Left kidney (tissue), 8 donors: ENCODE data around the gene CD72. TPM values are rescaled to one million over a fixed set of nuclear protein-coding genes. Genes with fewer than 3 reads are reported as not detected.

ENCODE experiments used
- DNase-seq: peaks from one replicate; pipeline ENCODE4 v3.0.0-alpha.2; 2013
- long read RNA-seq, 8 donors: transcript quantifications; one replicate each; lab custom pipeline, GENCODE V29; 2026
- polyA plus RNA-seq: library from polyadenylated mRNA; unstranded; fragments of 120-200 nt; gene quantifications from one replicate; pipeline ENCODE4 v1.2.1, GENCODE V29; 2013; ENCODE audit not compliant: insufficient read length

CD72 gene, protein sequence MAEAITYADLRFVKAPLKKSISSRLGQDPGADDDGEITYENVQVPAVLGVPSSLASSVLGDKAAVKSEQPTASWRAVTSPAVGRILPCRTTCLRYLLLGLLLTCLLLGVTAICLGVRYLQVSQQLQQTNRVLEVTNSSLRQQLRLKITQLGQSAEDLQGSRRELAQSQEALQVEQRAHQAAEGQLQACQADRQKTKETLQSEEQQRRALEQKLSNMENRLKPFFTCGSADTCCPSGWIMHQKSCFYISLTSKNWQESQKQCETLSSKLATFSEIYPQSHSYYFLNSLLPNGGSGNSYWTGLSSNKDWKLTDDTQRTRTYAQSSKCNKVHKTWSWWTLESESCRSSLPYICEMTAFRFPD
- polyA plus RNA-seq = 3.6 TPM
- long read RNA-seq, donor 1 = 0 reads
- long read RNA-seq, donor 2 = 0 reads
- long read RNA-seq, donor 3 = 0 reads
- long read RNA-seq, donor 4 = 0 reads
- long read RNA-seq, donor 5 = 0 reads
- long read RNA-seq, donor 6, partial matches to known transcripts = 49 of 67 reads
- long read RNA-seq, donor 6, other reads (novel, unspliced or antisense) = 17 of 67 reads
- long read RNA-seq, donor 7 = 0 reads
- long read RNA-seq, donor 8 = 0 reads

DNA sequence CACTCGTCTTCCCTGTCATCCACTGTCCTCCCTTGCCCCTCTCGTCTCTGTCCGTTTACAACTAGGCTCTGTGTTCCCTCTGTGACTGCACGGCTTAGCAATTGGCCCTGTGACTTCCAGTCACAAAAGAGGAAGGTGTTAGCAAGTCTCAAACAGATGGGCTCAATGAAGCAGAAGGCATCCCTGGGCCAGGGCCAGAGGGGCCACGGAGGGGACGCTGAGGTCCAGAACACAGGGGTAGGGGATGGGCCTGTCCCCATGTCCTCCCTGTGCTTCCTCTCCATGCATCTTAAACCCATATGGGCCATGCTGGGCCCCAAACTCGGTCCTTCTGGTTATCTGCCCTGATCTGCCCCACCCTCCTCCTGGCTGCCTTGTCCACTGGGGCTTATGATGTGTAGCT is at the start of gene CD72:
Gene CD72, minus strand, starts transcription at position 89 of the 403 bp plus-strand sequence. CDS start 110 bp downstream, outside the sequence.
- DNase-seq = no peak

DNA sequence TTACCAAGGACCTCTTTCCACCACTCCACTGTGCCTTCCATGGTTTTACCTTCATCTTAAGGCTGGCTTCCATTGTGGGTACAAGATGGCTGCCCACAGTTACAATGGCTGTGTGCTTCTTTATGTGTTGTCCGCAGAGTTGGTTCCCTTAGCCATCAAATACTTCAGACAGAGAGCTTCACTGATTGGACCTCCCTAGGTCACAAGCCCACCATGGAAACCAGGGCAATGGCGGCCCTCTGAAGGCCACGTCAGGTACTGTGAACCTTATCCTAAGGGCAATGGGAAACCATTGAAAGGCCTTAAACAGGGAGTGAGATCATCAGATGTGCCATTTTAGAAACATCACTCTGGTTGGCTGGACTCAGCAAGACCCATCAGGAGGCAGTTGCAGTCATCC is 49.7 kb upstream of the CD72 start:
- DNase-seq = no peak

DNA sequence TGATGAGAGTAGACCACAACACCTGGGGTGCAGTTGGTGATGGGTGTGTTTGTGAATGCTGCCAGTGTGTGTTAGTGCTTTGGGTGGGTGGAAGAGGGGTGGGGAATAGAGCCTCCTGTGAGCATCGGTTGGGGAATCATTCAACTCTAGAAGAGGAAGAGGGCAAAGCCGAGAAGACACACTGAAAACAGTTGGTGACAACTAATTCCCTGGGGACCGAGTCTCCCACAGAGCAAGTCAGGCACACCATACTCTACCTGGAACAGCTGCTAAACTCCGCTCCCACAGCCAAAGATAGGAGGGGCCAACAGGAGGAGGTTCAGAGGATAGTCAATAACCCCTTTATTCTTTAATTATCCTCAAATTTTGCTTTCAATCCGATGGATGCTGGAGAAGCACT is 48.3 kb upstream of the CD72 start:
- DNase-seq = no peak

DNA sequence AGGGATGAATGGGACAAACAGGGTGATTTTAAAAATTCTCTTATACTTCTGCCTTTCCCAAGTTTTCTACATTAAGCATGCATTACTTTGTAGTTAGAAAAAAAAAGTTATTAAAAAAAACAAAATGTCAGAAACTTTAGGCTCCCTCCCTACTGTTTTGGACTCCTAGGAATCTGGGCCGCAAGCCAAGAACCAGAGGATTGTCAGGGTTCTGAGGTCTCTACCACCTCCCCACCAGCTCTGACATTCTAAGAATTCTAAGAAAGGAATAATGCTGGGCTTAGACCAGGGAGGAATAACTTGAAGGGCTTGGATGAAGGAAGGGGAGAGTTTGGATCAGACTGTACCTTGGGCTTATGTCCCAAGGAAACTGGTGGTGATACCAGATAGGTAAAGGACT is 47.8 kb upstream of the CD72 start:
- no peak for DNase-seq

DNA sequence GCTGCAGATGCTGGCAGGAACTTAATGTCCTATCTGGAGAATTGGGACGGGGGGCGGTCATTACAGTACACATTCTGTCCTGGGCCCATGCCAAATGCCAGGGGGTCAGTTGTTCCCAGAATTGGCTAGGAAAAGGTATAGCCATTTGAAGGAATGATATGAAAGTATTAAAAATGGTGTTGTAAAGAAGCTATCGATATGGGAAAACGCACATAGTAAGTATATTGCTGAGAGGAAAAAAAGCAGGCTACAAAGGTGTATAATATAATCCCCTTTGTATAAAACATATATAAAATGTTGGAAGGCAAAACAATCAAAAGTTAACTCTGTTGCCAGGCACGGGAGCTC is 47.2 kb upstream of the CD72 start:
- no peak for DNase-seq

DNA sequence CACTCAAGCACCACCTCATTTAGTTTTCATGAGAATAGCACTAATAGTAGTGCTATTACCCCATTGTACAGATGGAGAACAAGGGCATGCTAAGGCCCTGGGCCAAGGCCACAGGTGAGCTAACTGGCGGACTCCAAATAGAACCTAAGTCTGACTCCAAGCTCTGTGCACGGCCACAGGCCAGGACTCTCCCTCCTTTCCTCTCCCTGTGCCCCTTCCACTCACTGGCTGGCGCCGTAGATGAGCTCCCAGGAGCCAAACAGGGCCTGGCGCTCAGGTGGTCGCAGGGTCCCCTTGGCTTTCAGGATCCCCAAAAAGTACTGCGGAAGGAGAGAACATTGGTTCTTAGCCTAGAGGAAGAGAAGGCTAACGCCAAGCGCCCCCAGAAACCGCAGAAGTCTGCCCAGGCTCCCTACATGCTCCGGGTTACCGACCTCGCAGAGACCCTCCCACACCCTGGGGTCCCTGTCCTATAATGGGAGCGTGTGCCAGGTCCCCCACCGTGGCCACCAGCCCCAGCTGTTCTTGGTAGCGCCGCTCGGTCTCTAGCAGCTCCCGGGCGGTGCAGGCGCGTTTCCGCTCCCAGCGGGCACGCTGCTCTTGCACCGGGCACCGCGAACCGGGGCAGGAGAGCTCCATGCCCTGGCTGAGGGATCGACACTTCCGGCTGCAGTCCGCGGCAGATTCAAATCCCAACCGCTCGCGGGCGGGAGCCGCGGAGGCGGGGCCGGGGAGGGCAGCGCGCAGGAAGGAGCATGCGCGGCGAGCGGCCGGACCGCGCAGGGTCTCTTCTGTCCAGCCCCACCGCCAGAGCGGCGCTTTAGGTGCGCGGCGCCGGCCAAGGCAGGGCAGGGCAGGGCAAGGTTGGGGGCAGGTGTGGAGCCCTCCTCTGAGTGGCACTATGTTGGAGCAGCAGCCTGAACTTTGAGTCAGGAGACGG is 46.6 kb upstream of the CD72 start, which contains the start of gene ARHGEF39:
Gene ARHGEF39, minus strand, starts transcription at position 665 of the 940 bp plus-strand sequence. Its CDS starts 26 bp downstream, at position 639.
- DNase-seq = peak; percentile 83

DNA sequence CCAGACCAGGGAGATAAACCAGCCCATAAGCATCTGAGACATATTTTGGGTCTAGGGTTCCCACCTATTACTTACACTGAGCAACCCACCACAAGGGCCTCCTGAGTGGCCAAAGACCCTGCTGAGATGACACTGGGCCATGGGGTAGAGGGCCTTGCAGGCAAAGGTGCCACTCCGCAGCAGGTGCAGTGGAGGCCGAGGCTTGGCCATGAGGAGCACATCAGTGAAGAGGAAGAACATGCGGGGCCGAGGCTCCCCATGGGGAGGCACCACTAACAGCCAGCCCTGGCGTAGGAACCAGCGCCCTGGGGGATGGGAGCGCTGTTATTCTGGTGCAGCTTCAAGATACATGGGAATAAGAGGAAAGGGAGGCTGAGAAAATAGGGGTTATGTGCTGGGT is 44.2 kb upstream of the CD72 start:
- no peak for DNase-seq

DNA sequence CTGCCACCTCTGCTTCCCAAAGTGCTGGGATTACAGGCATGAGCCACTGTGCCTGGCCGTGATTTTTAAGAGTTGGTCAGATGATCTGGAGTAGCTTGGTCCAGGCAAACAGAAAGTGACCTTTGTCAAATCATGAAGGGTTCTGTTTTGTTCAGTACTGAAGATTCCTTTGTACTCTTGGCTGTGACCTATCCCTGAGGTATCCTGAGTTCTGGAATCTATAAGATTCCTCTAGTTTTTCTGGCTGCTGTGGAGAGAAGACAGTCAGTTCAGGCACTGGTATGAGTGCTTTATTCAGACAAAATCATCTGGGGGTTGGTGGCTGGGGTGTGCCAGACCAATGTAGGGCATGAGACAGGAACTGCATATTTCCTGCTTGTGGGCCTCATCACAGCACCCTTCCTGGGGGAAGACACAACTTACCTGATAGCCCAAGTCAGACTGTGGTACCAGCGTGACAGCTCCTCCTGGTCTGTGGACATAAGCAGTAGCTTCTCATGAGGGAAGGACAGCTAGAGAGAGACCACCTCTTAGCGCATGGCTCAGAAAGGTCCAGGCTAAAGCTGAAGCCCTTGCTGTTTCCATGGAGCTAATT is 43.6 kb upstream of the CD72 start:
- no peak for DNase-seq

DNA sequence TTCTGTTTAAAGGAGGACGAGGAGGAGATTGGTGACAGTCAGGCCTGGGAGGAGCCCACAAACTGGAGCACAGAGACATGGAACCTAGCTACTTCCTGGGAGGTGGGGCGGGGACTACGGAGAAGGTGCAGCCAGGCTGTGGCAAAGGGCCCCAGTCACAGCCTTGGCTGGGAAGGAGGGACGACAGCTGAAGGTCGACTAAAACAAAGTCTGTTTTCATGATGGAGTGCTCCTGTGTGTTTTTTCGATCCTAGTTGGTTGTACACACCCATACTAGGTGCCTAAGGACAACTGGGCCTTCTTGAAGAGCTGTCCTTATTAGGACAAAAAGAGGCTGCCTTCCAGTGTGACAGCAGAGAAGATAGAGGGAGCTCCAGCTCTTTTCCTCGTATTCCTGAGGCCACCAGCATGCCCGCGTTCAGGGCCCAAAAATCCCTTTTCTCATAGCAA is 42.8 kb upstream of the CD72 start:
- no peak for DNase-seq

DNA sequence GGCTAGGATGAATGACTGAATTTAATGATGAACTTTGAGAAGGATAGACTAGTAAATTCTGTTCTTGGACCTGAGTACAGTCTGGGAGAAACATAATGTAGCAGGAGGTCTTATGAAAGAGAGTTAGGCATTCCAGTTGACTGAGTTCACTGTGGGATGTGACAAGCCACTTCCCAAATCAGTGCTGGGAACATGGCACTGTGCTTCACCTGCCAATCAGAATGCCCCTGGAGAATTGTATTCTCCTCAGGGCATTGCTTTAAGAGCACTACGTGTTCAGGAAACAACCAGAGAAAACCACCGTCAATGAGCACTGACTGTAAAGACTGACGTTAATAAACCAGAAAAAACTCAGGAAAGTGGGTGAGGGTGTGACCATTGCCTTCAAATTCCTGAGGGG is 41.1 kb upstream of the CD72 start:
- DNase-seq = no peak

DNA sequence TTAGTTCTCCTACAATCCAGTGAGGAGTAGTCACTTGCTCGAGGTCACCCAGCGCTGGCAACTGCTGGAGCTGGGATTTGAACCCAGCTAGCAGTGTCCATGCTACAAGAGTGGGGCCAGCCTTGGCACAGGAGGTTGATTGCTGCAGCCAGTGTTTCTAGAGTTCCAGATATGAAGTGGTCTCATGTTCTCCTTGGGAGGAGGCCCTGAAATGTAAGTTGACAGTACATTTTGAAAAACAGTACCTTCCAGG is 40.7 kb upstream of the CD72 start:
- no peak for DNase-seq

DNA sequence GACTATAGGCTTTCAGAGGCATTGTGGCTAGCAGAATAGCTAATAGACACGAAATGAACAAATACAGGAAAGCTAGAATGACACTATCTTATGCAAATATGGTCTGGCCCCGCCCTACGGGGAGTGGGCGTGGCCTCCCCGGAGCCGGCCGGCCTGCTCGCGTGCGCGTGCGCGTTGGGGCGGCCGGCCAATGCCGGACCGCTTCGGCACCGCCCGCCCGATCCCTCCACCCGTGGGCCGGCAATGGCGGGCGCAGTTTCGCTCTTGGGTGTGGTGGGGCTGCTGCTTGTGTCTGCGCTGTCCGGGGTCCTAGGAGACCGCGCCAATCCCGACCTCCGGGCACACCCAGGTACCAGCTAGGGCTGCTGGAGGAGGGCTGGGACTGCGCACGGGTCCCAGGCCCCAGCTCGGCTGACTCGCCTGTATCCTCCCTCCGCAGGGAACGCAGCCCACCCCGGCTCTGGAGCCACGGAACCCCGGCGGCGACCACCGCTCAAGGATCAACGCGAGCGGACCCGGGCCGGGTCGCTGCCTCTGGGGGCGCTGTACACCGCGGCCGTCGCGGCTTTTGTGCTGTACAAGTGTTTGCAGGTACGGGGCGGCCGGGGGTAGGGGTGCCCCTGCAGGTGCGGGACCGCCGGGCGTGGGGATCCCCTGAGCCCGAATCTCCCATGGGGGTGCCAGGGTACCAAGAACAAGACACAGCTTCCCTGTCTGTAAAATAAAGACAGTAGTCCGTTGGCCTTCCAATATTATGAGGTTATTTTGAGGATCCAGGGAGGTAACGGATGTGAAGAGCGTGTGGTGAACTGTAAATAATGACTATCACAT is 40.1 kb upstream of the CD72 start, which contains the start of gene CCDC107:
Gene CCDC107, plus strand, starts transcription at position 156 of the 831 bp plus-strand sequence. Its CDS starts 88 bp downstream, at position 244.
- DNase-seq = peak; percentile 86

DNA sequence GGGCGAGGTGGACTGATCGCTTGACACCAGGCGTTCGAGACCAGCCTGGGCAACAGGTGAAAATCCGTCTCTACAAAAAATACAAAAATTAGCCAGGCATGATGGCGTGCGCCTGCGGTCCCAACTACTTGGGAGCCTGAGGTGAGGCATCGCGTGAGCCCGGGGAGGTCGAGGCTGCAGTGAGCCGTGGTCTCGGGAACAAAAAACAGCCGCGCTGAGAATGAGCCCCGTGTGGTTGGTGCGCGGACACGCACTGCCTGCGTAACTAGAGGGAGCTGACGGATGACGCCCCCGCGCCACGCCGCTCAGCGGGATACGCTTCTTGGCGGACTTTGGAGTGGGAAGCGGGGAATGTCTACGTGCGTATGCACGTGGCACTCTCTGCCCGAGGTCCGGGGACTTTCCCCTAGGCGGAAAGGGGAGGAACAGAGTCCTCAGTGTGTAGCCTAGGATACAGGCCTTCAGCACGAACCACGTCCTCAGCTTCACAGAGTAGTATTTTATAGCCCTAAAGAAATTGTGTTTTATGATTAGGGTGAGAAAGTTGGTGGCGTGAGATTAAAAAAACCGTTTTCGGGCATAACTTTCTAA is 39.4 kb upstream of the CD72 start, which contains the start of gene RMRP:
Gene RMRP, minus strand, starts transcription at position 474 of the 591 bp plus-strand sequence.
- DNase-seq = peak; percentile 97

DNA sequence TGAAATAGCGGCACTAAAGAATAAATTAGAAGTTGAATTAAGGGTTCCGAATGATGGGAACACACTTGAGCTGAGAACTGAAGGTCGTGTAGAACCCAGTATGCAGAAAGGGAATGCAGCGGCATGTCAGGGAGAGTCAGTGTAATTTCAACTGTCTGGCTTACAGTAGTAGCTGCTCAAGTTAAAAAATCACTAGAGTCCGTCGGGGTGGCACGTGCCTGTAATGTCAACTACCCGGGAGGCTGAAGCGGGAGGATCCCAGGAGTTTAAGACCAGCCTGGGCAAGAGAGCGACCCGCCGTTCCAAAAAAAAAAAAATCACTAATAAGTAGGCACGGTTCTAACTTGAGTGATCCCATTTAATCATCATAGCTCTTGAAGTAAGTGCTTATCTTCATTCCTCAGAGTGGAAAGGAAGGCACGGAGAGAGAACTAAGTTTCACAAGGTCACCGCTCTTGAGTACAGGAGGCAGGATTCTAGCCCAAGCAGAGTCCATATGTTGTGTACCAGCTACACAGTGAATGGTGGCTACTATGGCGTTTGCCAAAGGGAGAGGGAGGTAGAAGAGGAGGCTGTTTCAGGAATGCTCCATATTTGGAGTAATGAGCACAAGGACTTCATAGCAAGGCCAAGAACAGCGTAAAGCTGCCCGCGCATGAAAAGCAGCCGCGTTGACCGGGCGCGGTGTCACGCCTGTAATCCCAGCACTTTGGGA is 38.8 kb upstream of the CD72 start:
- no peak for DNase-seq

DNA sequence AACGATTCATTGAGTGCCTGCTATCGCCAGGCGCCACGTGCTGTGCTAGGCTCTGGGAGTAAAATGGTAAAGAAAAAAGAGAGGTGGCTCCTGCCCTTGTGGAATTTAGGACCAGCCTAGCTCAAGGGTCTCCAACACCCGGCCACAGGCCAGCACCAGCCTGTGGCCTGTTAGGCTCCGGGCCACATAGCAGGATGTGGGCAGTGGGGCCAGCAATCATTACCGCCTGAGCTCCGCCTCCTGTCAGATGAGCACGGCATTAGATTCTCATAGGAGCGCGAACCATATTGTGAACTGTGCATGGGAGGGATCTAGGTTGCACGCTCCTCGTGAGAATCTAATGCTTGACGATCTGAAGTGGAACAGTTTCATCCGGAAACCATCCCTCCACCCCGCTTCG is 38.1 kb upstream of the CD72 start:
- no peak for DNase-seq

DNA sequence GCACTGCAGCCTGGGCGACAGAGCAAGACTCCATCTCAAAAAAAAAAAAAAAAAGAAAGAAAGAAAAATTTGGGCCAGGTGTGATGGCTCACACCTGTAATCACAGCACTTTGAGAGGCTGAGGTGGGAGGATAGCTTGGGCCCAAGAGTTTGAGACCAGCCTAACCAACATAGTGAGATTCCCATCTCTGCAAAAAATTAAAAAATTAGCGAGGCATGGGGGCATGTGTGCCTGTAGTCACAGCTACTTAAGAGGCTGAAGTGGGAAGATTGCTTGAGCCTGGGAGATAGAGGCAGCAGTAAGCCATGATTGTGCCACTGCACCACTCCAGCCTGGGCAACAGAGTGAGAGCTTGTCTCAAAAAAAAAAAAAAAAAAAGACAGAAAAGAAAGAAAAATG is 35.4 kb upstream of the CD72 start:
- no peak for DNase-seq

DNA sequence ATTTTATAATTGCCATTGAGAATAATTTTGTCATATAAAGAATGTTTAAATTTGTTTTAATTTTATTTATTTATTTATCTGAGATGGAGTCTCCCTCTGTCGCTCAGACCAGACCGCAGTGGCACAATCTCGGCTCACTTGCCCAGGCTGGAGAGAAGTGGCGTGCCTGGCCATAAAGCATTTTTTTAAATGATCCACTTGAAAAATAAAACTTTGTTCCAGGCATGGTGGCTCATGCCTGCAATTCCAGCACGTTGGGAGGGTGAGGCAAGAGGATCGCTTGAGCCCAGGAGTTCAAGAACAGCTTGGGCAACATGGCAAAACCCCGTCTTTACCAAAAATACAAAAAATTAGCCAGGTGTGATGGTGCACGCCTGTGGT is 34.6 kb upstream of the CD72 start:
- DNase-seq = no peak

DNA sequence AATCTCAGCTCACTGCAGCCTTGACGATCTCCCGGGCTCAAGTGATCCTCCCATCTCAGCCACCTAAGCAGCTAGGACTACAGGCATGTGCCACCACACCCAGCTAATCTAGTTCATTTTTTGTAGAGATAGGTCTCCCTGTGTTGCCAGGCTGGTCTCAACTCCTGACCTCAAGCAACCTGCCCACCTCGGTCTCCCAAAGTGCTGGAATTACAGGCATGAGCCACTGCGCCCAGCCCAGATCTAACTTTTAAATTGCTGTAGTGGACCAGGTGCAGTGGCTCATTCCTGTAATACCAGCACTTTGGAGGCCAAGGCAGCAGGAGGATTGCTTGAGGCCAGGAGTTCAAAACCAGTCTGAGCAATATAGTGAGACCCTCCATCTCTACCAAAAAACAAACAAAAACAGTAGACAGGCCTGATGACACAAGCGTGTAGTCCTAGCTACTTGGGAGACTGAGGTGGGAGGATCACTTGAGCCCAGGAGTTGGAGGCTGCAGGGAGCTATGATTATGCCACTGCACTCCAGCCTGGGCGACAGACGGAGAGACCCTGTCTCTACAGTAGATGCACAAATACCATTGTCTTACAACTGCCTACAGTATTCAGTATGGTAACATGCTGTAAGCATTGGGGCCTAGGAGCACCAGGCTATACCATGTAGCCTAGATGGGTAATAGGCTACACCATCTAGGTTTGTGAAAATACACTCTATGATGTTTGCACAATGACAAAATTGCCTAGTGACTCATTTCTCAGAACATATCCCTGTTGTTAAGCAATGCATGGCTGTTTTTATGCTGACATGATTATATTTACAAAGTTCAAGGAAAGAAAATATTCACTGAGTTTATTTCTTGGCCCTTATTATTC is 34.0 kb upstream of the CD72 start:
- DNase-seq = no peak
